ENCODE data around the gene HERC6.

The HERC6 gene

GRCh38 chr4:88409206-88409605 lies 30.6 kb downstream of the HERC6 start:
- POLR2A ChIA-PET: no interaction called here
- no peak for TF ChIP-seq CTCF (IDR thresholded peaks at IDR 0.05; ENCODE audit: insufficient read depth, low read length, missing control alignments)
- CTCF ChIA-PET: no interaction called here

GRCh38 chr4:88409789-88410188 lies 31.1 kb downstream of the HERC6 start:
- DNase-seq (ENCODE audit: low read depth, low spot score): no peak
- TF ChIP-seq CTCF (IDR thresholded peaks at IDR 0.05; ENCODE audit: insufficient read depth, low read length, missing control alignments): no peak
- ChIA-PET POLR2A (no interaction called here), CTCF (no interaction called here)
- no peak overlapping the region for H3K4me3 ChIP-seq (ENCODE audit: low read depth, low read length)

More at GRCh38 chr4:88409206-88409605, 30.6 kb downstream of the HERC6 start:
- no peak for DNase-seq (ENCODE audit: low read depth, low spot score)
- no peak overlapping the region for H3K4me3 ChIP-seq (ENCODE audit: low read depth, low read length)

GRCh38 chr4:88411491-88412096 lies 32.9 kb downstream of the HERC6 start:
- CTCF ChIA-PET: interaction anchor here (1.3 kb wide), 1 partner anchor 104 kb away, joined by 4 read pairs; no protein-coding TSS in a partner anchor
- POLR2A ChIA-PET: no interaction called here
- no peak for DNase-seq (ENCODE audit: low read depth, low spot score)

DNA sequence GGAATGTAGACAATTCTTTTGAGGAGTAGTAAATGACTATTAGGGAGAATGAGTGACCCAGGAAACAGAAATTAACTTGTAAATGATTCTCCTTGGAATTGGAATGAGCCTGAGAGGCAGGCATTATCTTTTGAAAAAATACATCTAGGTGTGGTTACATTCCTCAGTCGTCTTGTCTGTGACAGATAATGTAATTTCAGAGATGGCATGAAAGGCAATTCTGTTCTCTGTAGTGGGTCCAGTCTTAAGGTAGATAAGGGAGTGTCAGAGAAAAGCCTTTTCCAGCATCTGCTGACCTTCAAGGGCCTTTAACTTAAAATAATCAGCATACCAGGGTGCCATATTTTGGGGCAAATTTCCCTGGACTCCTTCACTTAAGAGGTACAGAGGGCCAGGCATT lies 35.1 kb downstream of the HERC6 start:
- CTCF ChIA-PET: no interaction called here
- POLR2A ChIA-PET: no interaction called here
- TF ChIP-seq CTCF (IDR thresholded peaks at IDR 0.05; ENCODE audit: insufficient read depth, low read length, missing control alignments): no peak
- no peak overlapping the region for H3K4me3 ChIP-seq (ENCODE audit: low read depth, low read length)
- no peak for DNase-seq (ENCODE audit: low read depth, low spot score)

More at GRCh38 chr4:88411491-88412096, 32.9 kb downstream of the HERC6 start:
- TF ChIP-seq CTCF (IDR thresholded peaks at IDR 0.05; ENCODE audit: insufficient read depth, low read length, missing control alignments): no peak
- no peak overlapping the region for H3K4me3 ChIP-seq (ENCODE audit: low read depth, low read length)

DNA sequence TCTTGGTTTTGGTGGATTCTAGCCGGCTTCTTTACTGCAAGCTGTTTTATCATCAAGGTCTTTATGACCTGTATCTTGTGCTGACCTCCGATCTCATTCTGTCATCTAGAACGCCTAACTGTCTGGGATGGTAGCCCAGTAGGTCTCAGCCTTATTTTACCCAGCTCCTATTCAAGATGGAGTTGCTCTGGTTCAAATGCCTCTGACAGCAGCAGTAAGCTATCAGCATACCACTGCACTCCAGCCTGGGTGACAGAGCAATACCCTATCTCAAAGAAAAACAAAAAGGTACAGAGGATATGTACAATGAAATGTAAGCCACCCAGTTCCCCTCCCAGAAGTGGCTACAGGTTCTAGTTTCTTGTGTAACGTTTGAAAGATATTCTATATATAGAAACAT lies 36.1 kb downstream of the HERC6 start:
- ChIA-PET CTCF (interaction anchor here (0.6 kb wide), 1 partner anchor 100 kb away, joined by 3 read pairs; no protein-coding TSS in a partner anchor), POLR2A (no interaction called here)
- no peak for TF ChIP-seq CTCF (IDR thresholded peaks at IDR 0.05; ENCODE audit: insufficient read depth, low read length, missing control alignments)

DNA sequence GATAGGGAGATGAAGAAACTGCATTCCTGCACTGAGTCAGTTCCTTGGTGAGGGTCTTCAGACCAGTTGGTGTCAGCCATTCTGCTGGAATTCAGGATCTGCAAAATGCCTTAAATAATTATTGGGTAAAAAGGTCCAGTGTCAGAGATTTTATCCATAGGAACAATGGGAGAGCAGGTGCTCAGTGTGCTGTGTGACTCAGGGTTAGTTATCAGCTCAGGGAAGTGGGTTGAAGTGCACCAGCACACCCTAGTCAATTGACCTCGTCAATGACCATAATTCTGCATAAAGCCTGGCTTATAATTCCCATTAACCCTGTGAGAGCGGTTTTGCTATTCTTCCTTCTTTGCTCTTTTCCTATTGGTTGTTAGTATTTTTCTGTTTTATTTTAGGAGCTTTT lies 37.3 kb downstream of the HERC6 start:
- TF ChIP-seq CTCF (IDR thresholded peaks at IDR 0.05; ENCODE audit: insufficient read depth, low read length, missing control alignments): no peak
- DNase-seq (ENCODE audit: low read depth, low spot score): no peak
- ChIA-PET CTCF (no interaction called here), POLR2A (no interaction called here)
- no peak overlapping the region for H3K4me3 ChIP-seq (ENCODE audit: low read depth, low read length)

More for the DNA sequence above, 36.1 kb downstream of the HERC6 start:
- DNase-seq (ENCODE audit: low read depth, low spot score): no peak
- no peak overlapping the region for H3K4me3 ChIP-seq (ENCODE audit: low read depth, low read length)

All from AG04449 (cell line).